PFSK-1 (cell line): Measurements from ENCODE around the gene ASAH2.

Experiments
- POLR2AphosphoS5 ChIP-seq: IDR thresholded peaks from 2 replicates; pipeline ENCODE4 v1.6.1; 2012; ENCODE audit warnings: low read depth, mild to moderate bottlenecking, control low read depth, low read length, moderate library complexity
- REST ChIP-seq, 2 experiments: IDR thresholded peaks; 2 replicates each; pipeline versions ENCODE4 v1.6.1 to v1.8.0; 2011 to 2012; ENCODE audit warnings: low read depth in 2 of 2, low read length in 2 of 2, control low read depth in 1 of 2, inconsistent platforms in 1 of 2, mild to moderate bottlenecking in 1 of 2, moderate library complexity in 1 of 2; ENCODE audit not compliant: insufficient read depth in 1 of 2

GRCh38 chr10:50228672-50229071, 22.6 kb downstream of the ASAH2 start:
- TF ChIP-seq POLR2AphosphoS5 (no peak), REST (IDR thresholded peaks at IDR 0.05; ENCODE audit: insufficient read depth in 1 of 2, low read depth in 2 of 2, low read length in 2 of 2) (no peak)
